Ovary (tissue), 3 donors: ENCODE measurements around the gene NKAPL.

Experiments
- CTCF ChIP-seq, 3 donors: fragments of 450-650 bp in 2 of 3; fragments of 200-600 bp in 1 of 3; IDR thresholded peaks; one replicate each; pipeline versions ENCODE4 v1.5.1 to v1.8.0; 2016 to 2022; ENCODE audit warnings: antibody characterized with exemption in 3 of 3, mild to moderate bottlenecking in 1 of 3
- EP300 ChIP-seq: sonication (generic); formaldehyde crosslinking; IDR thresholded peaks from one replicate; pipeline ENCODE4 v1.6.1; 2017; ENCODE audit warnings: antibody characterized with exemption
- POLR2A ChIP-seq: fragments of 450-650 bp; IDR thresholded peaks from one replicate; pipeline ENCODE4 v1.6.1; 2017; ENCODE audit warnings: antibody characterized with exemption, mild to moderate bottlenecking, moderate library complexity
- donor health status: DM: no; HTN: no; CAD: no.

- TF ChIP-seq CTCF (IDR thresholded peaks at IDR 0.05) (no peak), POLR2A (peak; percentile 20), EP300 (no peak)
Measured at GRCh38 chr6:28225056-28225834, 33.9 kb upstream of the NKAPL start, which contains the start of gene ZSCAN9.
